HG03064 (cell line): ENCODE measurements around the gene TPT1.
"Not testable (repeated sequence)": the region's sequence is repeated elsewhere in the genome, so short reads cannot be mapped to it uniquely, and the experiment has no call there.

Experiments
- ATAC-seq: cut with Tn5 transposase; IDR thresholded peaks from one replicate; pipeline ENCODE4 v1.9.1; 2021; ENCODE audit warnings: low read depth; ENCODE audit not compliant: unreplicated experiment

The TPT1 gene

DNA sequence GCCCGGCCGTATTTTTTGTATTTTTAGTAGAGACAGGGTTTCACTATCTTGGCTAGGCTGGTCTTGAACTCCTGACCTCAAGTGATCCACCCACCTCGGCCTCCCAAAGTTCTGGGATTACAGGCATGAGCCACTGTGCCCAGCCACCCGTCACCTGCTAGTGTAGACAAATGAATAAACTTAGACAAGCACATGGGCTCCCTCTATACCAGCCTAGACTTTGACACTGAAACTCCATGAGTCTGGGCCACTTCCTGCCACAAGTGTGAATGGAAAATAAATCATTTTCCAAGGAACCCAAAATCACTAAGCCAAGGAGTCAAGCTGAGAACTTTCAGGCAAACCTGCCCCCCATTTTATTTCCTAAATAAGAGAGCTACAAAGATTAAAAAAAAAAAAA is 27.0 kb upstream of the TPT1 start:
- no peak for ATAC-seq

DNA sequence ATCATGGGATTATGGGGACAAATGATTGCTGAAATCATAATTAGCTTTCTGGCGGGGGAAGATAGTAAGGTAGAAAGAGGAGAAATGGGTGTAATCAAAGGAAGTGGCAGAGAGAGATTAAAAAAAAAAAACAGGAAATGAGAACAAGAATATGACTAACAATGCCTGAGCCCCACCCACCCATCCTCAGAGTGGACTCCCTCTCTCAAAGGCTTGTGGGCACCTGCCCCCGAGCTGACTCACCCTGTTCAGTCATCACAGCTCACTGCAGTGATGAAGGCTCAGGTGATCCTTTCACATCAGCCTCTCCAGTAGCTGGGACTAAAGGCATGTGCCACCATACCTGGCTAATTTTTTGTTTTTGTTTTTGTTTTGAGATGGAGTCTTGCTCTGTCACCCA is 26.4 kb upstream of the TPT1 start:
- peak; percentile 89 for ATAC-seq

DNA sequence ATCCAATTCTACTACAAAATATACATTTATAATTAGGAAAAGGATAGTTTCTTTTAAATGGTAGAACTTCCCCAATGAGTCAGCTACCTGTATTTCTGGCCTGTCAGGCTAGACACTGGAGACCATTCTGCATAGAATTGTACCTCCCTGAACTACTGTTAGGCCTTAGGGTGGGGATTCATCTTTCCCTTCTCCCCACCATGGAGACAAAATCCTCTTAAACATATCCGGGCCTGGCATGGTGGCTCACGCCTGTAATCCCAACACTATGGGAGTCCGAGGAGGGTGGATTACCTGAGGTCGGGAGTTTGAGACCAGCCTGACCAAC is 24.5 kb upstream of the TPT1 start:
- no peak for ATAC-seq

DNA sequence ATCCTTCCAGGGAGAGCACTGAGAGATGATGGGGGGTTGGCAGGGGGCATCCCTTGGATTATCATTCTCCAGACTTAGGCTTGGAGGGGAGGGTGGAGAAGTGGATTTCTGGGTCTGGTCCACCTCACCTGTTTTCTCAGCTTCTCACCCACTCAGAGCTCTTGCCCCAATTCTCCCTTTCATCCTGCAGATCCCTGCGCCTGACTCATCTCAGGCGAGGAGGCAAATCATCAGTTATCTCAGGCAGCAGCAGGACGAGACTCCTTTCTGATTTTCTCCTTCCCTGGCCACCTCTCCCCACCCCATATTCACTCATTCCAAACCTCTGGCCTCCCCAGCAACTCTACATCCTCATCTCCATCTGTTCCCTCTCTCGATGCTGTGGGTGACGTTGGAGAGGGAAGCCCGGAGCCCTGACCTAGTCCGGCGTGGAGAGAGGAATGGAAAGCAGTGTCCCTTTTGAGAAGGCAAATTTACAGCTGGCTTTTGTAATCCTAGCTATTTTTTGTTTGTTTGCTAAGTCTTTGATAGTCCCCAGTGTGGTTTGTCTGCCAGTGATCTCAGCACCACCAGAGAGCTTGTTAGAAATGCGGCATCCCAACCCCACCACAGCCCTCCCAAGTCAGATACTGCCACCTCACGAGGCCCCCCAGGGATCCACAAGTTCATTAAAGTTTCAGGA is 24.0 kb upstream of the TPT1 start:
- no peak for ATAC-seq

DNA sequence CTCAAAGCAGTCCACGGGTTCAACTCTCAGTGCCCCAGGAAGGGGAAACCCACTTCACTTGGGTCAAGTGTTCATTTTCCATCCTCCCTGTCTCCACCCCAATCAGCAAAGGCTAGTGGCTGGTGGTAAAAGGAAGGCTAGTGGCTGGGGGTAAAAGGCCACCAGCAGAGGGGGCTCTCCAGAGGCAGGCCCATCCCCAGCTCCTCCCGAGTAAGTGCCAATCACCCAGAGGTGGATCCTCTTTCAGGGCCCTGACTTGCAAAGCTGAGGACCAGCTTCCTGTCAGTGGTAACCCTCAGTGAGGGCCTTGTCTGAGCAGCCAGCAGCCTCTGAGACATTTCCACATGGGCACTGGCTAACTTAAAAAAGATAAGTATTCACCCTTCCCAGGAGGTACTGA is 22.0 kb upstream of the TPT1 start:
- no peak for ATAC-seq

DNA sequence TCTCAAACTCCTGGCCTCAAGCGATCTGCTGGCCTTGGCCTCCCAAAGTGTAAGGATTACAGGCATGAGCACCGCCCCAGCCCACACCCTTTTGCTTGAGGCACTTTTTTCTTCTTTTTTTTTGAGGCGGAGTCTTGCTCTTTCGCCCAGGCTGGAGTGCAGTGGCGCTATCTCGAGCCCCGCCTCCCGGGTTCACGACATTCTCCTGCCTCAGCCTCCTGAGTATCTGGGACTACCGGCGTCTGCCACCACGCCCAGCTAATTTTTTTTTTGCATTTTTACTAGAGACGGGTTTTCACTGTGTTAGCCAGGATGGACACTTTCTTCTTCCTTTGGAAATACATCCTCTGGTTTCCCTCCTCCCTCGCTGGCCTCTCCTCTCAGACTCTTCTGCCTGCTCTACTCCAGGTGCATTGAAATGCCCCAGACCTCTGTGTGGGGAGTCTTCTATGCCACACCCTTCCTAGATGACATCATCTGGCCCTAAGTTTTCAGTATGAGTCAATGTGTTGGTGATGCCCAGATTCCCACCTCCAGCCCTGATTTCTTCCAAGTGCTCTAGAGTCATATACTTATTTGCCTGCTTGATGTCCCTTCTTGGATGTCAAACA is 20.7 kb upstream of the TPT1 start:
- ATAC-seq: no peak

DNA sequence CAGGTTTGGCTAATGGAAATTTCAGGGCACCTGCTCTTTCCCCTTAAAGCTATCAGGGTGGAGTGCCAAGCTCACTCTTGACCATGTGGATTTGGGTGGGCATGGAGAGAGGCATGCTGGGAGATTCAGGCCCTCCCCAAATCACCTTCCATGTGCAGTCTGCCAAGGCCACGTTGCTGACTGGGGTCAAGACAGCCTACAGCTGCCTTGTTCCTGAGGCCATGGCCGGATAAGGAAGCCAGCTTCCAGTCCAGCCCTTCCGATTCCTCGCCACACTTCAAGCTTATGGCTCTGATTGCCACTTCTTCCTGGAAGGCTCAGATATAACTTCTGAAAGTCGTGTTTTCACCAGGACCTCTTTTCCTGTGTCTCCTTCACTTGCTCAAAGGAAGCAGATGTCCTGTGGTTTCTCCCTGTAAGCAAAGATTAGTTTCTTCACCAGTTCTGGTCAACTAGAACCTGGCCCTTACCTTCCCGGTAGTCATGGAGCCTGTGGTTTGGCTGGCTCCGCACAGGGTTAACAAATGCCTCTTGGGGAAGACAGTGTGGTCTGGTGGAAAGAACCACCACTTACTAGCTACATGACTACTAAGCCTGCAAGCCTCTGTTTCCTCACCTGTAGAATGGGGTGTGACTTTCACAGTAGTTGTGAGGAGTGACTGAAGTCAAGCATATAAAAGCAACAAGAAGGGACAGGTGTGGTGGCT is 16.1 kb upstream of the TPT1 start:
- no peak for ATAC-seq

DNA sequence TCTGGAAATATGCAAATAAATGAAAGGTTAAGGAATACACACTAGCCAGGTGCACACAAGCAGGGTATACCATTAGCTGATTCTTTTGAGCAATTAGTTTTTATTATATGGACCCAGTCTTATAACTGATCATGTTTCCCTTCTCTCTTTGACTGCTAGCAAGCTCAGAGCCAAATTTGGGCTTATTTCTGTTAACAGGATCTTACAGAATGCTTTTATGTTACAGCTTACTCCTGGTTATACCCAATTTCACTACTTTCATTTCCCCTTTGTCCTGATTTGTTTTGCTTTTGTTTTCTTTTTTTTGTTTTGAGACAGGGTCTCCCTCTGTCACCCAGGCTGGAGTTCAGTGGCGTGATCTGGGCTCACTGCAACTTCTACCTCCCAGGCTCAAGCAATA is 12.9 kb upstream of the TPT1 start:
- ATAC-seq: no peak

DNA sequence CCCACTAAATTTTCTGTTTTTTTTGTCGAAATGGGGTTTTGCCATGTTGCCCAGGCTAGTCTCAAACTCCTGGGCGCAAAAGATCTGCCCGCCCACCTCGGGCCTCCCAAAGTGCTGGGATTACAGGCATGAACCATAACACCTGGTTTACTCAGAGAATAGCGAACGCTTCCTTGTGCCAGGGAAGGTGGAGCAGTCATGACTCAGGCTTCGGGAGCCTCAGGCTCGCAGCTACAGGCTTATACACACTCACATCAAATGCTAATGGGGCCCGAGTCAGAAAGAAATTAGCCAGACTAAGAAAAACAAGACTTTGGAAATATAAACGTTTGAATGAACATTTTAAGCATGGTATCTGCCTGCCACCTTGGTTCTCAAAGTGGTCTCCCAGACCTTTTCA is 11.0 kb upstream of the TPT1 start:
- no peak for ATAC-seq

DNA sequence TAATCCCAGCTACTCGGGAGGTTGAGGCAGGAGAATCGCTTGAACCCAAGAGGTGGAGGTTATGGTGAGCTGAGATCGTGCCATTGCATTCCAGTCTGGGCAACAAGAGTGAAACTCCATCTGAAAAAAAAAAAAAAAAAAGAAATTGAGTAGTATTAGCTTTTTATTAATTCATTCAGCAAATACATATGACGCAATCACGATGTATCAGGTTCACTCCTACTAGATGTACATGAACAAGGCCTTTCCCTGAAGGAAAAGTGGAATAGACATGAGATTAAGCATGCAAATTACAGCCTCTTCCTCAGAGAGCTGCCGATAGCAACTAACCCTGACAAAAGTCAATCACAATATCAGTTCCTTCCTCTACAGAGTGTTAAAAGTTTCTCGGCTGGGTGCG is 9.2 kb upstream of the TPT1 start:
- no peak for ATAC-seq

DNA sequence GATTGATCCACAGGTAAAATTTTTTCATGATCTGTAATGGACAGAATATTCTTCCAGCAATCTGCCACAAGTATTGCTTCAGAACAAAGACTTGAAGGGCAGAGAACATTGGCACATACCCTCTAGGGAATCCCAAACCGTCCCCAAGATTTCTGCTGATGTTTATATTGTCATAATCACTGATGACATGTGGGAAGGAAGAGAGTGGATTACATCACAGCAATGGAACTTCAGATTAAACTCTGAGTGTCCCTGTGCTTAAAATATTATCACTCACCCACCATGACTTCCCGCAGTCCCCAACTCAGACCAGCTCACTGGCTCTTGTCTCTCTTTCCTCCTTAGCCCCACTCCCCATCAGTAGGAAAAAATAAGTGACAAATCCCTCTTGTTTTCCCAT is 8.5 kb upstream of the TPT1 start:
- no peak for ATAC-seq

DNA sequence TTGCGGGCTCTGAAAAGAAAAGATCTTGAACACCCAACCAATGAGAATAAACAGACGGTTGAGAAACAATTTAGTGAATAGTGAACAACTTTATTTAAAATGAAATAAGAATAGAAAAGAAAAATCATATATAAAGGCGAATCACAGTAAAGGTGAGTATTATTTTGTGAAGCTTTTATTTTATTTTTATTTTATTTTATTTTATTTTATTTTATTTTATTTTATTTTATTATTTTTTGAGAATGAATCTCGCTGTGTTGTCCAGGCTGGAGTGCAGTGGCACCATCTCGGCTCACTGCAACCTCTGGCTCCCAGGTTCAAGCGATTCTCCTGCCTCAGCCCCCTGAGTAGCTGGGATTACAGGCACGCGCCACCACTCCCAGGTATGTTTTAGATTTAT is 3.1 kb upstream of the TPT1 start:
- not testable (repeated sequence) for ATAC-seq

DNA sequence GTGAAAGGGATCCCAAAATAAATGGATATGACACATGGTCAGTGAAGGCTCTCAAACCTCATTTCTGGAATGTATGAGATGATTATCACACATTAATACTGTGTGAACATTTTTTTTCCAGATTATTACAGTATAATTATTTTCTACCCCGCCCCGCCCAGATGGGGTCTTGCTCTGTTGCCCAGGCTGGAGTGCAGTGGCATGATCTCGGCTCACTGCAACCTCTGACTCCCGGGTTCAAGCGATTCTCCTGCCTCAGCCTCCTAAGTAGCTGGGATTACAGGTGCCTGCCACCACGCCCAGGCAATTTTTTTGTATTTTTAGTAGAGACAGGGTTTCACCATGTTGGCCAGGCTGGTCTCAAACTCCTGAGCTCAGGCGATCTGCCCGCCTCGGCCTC is 2.1 kb upstream of the TPT1 start:
- not testable (repeated sequence) for ATAC-seq

DNA sequence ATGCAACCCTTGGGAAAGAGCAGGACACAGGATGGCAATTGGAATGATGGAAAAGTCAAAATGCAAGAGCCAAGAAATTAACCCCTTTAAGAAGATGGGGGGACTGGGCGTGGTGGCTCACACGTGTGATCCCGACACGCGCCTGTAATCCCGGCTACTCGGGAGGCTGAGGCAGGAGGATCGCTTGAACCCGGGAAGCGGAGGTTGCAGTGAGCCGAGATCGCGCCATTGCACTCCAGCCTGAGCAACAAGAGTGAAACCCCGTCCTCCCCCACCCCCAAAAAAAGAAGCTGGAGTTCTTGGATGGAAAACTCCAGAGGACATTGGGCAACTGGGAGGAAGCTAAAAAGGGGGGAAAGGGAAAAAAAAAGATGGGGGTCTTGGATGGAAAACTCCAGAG is 1.7 kb upstream of the TPT1 start:
- not testable (repeated sequence) for ATAC-seq

DNA sequence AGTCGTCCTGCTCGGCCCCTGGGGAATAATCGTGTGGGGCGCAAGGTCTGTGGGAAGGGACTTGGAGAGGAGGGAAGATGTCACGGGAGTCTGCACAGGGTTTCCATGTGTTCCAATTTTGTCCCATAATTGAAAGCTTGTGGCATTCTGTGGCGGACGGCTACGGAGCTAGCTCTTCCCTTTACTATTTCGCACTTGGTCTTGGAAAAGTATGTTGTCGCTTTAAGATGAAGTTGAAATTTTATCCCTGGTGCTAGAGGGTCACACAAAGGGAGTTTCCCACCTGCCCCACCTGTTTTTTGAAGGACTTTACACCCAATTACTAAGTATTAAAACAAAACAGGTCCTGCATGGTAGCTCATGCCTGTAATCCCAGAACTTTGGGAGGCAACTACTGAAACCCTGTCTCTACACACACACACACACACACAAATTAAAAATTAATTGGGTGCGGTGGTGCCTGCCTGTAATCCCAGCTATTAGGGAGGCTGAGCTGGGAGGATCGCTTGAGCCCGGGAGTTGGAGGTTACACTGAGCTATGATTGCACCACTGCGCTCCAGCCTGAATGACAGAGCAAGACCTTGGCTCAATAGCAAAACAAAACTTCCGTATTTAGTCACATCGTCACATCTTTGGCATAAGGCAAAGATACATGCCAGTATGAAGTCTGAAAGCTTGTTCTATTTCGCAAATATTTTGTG is 967 bp upstream of the TPT1 start:
- no peak for ATAC-seq

DNA sequence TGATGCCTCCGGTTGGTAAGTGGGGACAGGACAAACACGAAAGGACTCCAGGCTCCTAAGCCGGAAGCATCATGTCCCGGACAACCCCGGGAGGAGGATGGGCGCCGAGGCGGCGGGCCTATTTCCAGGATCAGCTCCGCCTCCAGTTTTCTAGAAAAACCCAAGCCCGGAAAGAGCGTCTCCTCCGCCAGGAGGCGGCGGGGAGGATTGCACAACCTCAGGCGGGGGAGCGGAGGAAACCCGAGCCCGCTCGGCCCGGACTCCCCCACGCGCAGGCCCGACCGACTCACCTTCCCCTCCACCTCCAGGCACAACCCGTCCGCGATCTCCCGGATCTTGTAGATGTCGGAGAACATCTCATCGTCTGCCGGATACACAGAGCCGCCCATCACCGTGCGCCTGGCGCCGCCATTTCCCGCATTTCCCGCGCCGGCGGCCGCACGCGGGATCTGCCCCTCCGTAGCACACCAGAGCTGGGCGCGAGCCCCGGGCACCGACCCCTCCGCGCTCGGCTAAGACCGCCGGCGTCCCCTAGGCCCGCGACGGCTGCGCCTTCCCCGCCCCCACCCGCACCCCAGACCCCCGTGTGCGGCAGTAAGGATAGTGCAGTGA is 455 bp downstream of the TPT1 start:
- peak; percentile 30 for ATAC-seq

DNA sequence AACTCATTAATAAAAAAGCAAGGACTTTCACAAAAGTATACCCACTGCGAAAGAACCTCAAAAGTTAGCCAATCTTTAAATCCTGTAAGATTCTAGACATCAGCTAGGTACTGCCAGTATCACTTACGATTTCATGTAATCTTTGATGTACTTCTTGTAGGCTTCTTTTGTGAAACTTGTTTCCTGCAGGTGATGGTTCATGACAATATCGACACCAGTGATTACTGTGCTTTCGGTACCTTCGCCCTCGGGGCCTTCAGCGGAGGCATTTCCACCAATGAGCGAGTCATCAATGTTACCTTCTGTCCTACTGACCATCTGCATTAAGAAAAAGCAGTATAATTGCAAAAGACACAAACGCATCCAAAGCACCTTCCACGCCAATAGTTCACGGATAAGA is 1.1 kb downstream of the TPT1 start:
- ATAC-seq: no peak

DNA sequence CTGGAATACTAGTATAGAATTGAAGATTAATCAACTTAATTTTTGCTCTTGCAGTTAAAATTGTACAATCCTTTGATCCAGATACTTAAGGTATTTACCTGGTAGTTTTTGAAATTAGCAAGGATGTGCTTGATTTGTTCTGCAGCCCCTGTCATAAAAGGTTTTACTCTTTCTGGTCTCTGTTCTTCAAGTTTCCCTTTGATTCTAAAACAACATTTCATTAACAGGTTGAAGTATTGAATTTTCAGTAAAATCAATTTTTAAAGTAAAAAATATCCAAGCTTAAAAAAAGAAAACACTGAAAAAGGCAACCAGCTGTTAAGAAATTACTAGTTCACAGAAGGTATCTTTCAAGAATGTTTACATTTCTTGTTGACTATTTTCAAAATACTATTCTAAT is 1.6 kb downstream of the TPT1 start:
- ATAC-seq: no peak

DNA sequence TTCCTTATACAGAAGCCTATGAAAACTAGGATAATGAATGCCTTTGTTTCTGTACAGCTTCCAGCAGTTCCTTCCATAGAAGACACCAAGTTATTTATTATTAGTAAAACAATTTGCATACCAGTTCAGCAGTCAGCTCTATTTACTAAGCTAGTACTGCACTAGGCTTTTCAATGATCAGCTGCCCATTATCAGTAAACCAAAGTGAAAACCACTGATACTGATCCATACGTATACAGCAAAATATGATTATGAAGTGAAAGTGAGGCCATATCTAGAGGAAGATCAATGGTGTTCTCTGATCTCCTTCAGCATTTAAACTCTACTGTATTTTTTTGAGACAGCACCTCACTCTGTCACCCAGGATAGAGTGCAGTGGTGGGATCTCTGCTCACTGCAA is 3.2 kb downstream of the TPT1 start:
- ATAC-seq: no peak

DNA sequence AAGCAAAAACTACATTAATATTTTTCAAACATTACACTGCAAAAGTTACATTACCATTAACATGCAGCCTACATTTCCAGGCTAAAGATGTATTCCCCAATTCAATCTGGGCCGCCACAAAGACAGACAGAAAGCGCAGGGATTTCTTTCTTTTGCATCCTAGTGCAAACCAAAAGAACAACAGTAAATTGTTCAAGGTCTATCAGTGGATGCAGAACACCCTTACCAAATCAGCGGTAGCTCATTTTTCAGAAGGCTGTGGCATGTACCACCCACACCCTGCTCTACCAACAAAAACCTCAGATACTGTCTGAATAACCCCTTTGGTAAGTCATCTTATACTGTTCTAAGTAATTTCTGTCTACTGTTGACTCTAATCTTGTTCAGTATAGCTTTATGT is 3.6 kb downstream of the TPT1 start:
- no peak for ATAC-seq
